GM19099 (cell line): ENCODE data around the gene MIEF1.
A peak's percentile ranks its signal among the peaks of the same experiment; 100 is the strongest.

Experiments
- POLR2A ChIP-seq: IDR thresholded peaks from 3 replicates; pipeline ENCODE4 v1.6.1; 2011; ENCODE audit warnings: low read depth; ENCODE audit not compliant: insufficient read length; ENCODE audit errors: extremely low read depth

MIEF1 gene

DNA sequence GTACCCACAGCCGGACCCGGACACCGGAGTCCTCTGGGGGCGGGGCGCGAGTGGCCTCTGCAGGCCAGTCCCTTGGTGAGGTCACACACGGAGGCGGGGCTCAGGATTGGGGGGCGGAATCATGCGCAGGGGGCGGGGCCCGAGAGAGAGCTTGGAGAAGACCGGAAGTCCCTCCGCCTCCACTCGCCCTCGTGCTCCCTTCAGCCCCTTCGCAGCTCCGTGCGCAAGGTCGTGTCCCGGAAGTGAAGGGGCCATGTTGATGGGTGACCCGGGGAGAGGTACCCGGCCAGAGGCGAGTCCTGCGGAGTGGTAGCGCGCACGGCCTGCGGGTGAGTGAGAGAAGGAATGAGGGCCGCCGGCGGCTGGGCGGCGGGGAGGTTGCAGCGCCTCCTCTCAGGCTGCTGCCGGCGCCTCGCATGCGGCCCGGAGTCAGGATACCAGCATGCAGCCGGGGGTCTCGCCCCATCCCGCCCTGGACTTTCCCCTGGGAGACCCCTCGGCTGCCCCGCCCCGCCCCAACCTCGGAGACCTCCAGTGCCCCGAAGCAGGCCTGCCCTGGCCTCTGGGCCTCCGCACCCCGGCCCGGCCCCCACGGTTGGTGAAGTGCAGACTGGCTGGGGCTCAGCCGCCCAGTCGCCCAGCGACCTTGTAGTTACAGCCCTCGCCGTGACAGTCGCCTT, at the start of gene MIEF1:
TSS of gene MIEF1 (plus strand) at position 182 of the 680 bp plus-strand sequence. CDS start 9,005 bp downstream, outside the sequence.
- peak; percentile 78 for TF ChIP-seq POLR2A

DNA sequence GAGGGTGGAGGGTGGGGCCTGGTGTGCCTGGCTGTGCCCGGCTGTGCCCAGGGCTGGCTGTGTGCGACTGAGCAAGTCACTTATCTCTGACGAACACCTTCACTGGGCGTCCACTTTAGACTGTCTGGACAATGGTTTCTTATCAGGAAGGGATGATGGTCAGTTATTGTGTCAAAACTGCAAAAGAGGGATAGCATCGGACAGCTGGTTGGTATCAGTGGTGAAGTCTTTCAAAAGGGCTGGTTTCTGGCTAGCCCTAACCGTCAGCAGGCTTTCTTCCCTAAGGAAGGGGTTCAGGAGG, 49.4 kb upstream of the MIEF1 start:
- TF ChIP-seq POLR2A: no peak

DNA sequence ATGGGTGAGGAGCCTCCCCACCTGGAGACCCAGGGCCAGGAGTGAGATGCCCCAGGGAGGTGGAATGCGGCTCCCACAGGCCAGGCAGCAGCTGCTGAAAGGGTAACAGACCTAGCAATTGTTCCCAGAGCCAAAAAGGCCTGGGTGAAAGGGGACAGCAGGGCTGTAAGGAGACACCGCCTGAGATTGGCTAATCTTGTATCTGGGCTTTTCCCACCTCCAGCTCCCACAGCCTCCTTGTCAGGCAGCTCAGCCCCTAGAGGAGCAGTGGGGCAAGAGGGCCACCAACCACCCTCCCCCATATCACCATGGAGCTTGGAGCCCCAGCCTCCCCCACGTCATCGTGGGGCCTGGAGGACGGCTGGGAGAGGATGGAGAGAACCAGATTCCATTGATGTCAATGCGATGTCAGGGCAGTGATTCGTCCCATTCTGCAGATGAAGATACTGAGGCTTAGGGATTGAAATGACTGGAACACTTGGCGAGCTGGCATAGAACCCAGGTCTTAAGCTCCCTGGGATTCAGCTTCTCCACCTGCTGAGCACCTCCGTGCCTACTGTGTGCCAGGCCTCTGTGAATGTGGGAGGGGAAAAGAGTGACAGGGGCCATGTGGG, 48.2 kb upstream of the MIEF1 start:
- no peak for TF ChIP-seq POLR2A

DNA sequence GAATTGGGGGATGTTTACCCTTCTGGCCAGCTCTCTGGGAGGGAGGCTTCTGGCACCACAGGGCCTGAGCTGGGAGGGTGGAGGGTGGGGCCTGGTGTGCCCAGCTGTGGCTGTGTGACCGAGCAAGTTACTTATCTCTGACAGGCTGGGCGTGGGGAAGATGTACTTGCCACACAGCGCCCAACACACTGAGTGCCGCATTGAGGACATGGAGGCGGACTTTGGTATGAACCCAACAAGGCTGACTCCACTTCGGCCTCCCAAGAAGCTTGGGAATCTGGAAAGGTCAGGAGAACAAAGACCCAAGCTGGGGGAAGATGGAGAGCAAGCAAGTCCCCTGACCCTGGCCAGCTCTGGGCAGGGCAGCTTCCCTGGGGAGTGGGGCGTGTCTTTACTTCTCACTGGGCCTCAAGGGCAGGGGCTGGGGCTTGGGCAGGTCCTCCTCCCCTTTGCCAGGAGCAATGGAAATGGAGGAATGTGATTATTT, 47.7 kb upstream of the MIEF1 start:
- no peak for TF ChIP-seq POLR2A

DNA sequence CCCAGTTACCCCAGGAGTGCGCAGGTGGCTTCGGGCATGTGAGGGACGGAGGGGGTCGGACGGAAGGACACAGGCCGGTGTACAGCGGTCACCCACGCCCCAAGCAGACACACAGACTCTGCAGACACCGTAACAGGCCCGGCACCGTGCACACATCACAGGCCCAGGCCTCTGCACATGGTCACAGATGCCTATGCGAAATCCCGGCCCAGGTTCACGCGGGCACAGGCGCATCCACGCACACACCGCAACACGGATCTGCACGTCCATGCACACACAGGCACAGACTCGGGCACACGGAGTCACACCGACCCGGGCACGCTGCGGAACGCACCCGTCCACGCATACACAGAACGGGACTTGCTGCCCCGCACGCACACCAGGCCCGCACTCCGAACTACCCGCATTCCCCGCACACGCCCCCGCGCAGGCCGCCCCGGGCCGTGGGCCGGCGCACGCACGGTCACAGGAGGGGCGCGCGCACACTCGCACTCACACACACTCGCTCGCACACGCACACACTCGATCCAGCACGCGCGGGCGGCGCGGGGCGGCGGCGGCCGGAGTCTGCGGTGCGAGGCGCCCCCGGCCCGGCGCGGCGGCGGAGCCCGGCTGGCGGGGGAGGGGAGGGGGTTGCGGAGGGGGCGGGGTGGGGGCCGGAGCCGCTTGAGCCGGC, 45.4 kb upstream of the MIEF1 start, which contains the start of gene MGAT3:
TSS of gene MGAT3 (plus strand) at position 491 of the 676 bp plus-strand sequence. CDS start 30,336 bp downstream, outside the sequence.
- TF ChIP-seq POLR2A: no peak

DNA sequence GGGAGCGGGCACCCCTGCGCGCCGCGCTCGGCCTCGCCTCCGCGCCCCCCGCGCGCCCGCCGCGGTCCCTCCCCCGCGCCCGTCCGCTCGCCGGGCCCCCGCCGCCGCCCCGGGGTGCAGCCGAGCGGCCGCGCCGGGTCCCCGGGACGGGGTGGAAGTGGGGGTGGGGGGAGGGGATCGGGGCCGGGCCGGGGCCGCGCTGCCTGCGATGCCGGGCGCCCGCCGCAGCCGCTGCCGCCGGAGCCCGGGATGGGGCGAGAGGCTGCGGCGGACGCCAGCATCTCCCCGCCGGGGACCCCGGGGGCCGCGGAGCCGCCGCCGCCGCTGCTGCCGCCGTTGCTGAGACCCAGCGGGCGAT, 44.9 kb upstream of the MIEF1 start:
- TF ChIP-seq POLR2A: no peak

DNA sequence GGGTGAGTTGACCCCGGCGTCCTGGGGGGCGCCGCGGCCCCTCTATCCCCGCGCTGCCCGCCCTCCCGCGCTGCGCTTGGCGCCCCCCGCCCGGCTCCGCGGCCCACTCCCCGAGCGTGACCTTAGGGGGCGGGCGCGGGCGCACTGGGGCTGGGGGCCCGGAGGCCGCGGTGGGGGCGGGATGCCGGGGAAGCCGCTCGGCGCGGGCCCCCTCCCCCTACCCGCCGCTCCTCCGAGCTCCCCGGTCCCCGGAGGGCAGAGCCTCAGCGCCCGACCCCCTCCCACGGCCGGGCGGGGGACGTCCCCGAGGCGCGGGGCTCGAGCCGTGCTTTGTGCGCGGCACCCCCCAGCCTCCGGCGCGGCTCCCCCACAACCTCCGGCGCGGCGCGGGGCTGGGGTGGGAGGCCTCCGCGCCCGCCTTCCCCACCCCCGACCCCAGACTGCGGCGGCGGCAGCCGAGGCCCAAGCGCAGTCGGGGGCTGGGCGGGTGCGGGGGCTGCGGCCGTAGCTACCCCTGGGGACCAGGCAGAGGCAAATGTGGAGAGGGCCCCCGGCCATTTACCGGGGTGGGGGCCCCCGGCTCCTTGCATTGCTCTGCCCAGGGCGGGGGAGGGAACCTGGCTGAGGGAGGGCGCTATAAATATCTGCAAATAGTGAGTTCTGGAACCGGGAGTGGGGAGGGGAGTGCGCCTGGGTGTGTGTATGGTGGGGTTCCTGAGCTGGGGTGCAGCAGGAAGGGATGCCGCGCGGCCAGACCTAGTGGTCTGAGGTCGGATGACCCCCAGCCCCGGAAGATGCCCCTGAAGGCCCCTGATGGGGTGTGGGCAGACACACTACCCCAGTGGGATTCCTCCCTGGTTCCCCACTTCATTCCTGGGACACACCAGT, 44.3 kb upstream of the MIEF1 start:
- peak; percentile 29 for TF ChIP-seq POLR2A

DNA sequence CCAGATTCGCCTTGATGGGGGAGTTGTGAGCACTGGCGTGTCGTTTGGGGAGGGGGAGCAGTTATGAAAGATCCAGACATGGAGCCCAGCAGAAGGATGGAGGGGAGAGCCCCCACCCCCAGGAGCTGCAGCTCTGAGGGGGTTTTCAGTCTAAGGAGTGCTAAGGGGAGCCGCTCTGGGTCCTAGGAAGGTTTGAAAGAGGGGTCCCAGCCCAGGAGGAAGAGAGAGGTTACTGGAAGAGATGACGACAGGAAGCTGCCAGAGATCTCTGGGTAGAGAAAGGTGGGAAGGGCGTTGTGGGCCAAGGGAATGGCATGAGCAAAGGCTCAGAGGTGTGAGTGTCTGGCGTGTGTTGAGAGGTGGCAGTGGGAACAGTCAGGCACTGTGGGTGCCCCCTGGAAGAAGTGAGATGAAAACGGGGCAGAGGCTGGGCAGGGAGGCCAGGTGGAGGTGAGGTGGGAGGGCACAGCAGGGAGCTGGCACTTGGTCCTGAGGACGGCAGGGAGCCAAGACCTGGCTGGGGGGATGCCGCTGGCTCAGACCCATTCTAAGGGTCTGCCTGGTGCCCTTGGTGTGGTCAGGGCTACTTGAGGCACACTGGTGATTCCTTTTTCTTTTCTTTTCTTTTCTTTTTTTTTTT, 43.5 kb upstream of the MIEF1 start:
- TF ChIP-seq POLR2A: no peak

DNA sequence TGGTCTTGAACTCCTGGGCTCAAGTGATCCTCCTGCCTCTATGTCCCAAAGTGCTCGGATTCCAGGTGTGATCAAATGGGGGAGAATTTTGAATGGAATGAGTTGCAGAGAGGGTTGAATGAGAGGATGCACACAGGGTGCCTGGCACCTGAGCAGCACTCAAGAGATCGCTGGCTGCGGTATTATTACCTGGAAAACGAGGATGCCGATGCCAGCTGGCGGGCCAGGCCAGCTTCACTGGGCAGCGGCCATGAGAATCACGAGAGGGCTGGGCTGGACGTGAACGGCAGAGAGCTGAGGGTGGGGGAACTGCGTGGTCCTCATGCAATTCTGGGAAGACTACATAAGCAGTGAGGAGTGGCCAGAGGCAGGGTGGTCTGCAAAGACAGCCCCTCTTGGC, 42.4 kb upstream of the MIEF1 start:
- TF ChIP-seq POLR2A: no peak

DNA sequence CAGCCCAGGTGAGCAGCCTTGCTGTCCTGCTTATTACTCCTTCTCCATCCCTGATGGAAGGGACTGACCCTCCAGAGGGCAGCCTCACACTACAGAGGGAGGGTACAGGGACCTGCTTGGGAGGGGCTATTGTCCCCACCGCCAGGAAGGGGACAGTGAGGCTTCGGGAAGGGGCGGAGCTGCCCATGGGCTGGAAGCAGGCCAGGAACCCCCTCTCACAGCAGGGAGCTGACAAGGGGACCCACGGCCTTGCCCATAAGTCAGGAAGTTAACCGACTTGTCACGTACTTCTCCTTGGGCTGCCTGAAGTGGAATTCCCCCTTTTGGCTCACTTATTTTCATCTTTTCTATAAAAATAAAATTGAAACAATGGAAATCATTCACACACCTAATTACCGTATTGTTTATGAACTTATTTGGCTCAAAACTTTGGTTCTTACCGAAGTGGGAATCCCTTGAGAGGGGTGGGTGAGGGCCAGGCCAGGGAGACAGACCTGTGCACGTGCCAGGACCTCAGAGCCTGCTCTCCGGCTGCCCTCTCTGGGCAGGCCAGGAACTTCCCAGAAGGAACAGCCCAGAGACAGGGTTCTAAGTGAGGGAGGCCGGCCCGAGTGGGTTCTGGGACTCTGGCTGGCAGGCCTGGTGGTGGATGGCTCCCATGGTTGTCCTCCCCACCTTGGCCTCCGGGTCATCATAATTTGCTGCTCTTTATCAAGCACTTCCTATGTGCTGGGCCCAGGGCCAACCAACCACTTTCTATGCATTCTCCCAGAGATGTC, 39.5 kb upstream of the MIEF1 start:
- TF ChIP-seq POLR2A: no peak

DNA sequence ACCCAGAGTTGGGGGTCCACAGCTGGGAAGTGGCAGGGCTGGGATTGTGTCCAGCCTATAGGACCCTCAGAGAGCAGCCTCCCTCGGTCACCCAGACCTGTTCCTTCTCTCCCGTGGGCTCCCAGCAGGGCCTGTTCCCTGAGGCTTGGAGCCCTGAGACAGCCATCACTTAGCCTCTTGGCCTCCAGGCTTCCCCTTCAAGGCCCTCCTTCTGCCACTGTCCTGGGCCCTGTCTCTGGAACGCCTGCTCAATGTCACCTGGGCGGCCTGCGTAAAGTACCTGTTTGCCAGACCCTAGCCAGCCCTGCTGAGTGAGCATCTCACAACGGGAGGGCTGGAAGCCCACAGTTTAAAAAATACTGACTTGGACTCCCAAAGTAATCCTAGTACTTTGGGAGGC, 38.8 kb upstream of the MIEF1 start:
- no peak for TF ChIP-seq POLR2A

DNA sequence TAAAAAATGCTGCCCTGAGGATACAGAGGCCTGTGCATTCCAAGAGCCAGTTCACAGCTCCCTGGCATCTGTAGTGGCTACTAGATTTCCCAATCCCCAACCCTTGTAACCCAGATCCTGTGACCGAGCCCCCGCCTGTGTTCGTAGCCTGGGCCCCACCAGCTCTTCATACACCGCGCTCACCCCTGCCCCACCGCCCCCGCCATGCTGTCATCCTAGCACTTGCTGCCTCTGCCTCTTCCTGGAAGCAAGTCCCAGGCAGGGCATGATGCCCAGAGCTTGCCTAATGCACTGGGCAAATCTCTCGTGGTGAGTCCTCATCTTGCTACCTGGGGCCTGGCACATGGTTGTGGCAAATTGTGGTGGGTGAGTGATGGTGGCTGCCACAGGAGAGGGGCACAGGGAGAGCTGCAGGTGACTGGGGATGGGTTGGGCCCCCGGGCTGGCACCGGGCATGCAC, 38.1 kb upstream of the MIEF1 start:
- TF ChIP-seq POLR2A: no peak

DNA sequence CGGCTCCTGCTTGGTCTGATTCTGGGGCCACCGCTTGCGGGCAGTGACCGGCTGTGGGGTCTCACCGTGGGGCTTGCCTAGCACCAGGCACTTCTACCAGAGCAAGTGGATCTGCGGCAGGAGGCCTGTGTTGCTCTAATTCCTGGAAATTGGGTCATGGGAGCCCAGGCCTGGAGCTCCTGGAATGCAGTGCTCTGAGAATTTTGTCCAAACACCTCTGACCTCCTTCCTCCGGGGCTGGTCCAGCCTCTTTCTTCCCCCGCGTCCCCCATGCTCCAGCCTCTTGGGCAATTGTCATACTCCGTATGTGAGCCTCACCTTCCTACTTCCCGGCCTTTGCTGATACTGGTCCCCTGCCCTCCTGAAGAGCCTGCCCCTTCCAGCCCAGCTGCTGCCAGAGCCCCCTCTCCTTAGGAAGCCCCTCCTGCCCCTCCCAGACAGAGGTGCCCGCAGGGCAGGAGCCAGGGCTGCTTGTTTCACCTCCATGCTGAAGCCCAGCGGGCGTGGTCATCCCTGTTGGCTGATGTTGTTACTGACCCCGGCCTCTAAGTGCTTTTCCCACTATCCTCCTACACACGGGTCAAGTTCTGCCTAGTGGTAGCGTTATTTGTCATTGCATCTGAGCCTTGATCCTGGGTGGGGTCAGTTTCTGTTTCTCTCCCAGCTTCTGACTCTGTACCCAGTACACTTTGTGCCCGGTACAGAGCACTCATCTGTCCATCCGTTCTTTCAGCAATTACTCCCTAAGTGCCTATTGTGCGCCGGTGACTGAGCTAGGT, 35.7 kb upstream of the MIEF1 start:
- no peak for TF ChIP-seq POLR2A
